Osteocyte (in vitro differentiated cells): ENCODE results near the gene ERVMER34-1. TPM values are rescaled to one million over a fixed set of nuclear protein-coding genes. Genes with fewer than 3 reads are reported as not detected.

ENCODE experiments used
- DNase-seq: peaks from one replicate; pipeline ENCODE4 v3.0.0; 2021; ENCODE audit warnings: mixed read lengths; ENCODE audit not compliant: unreplicated experiment; ENCODE audit errors: extremely low spot score
- H3K27ac Mint-ChIP-seq: one replicate; pipeline ENCODE4 v1.8.0; 2021; ENCODE audit warnings: mild to moderate bottlenecking, mixed read lengths; ENCODE audit not compliant: unreplicated experiment
- H3K27me3 Mint-ChIP-seq: one replicate; pipeline ENCODE4 v1.8.0; 2021; ENCODE audit warnings: mixed read lengths; ENCODE audit not compliant: unreplicated experiment
- H3K36me3 Mint-ChIP-seq: one replicate; pipeline ENCODE4 v1.8.0; 2021; ENCODE audit warnings: mixed read lengths; ENCODE audit not compliant: unreplicated experiment
- H3K4me1 Mint-ChIP-seq: one replicate; pipeline ENCODE4 v1.8.0; 2021; ENCODE audit warnings: mixed read lengths; ENCODE audit not compliant: unreplicated experiment
- H3K4me3 Mint-ChIP-seq: one replicate; pipeline ENCODE4 v1.8.0; 2021; ENCODE audit warnings: mild to moderate bottlenecking, moderate library complexity, mixed read lengths; ENCODE audit not compliant: unreplicated experiment
- H3K9me3 Mint-ChIP-seq: one replicate; pipeline ENCODE4 v1.8.0; 2021; ENCODE audit warnings: mixed read lengths; ENCODE audit not compliant: unreplicated experiment
- total RNA-seq: library from RNA; stranded (reverse); gene quantifications from 2 replicates; pipeline ENCODE4 v1.2.1, GENCODE V29; 2021
- TF ChIP-seq, protein P1 (sequence below): fragments of 200-600 bp; sonication (generic); IDR thresholded peaks from 2 replicates; pipeline ENCODE4 v1.5.0; 2021; ENCODE audit warnings: antibody characterized with exemption, mild to moderate bottlenecking, moderate library complexity

The ERVMER34-1 gene
- total RNA-seq, 1 donor from 2014 or later = 0.24 TPM

DNA sequence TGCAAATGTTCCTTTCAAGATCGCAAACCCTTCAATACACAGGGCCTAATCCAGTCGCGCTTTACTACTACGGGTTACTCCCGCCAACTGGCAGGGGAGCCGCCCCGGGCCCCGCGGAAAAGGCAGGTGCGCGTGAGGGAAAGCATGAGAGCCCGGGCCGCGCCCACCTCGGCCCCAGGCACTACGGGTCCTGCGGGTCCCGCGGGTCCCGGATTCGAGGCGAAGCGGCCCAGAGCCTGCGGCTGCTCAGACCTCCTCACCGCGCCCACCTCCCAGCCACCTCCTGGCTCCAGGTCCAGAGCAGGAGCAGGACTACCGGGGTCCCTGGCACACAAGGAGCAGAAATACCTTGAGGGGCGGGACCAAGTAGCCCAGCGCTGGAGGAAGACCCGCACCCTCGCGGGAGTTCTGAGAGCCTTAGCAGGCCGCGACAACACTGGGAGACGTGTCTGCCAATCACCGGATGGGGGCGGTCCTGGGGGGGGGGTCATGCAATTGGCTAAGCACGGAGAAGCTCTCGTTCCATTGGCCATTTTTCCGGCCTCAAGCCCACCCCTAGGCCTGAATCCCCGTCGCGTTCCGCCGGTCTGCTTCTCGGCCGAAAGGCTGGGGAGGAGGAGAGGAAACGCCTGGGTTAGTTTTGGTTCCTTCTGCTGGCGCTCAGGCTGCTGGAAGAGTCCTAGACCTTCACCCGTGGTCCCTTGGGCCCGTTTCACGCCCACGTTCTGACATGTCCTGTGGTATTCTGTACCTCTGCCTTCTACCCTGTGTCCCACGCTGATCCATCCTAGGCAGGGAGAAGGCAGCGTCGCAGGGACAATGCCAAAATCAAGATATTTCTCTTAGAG, 29.0 kb downstream of the ERVMER34-1 start:
- Mint-ChIP-seq H3K27me3 (peaks cover 6% of the 10 kb centered on the region), H3K4me1 (peaks cover 6% of the 10 kb centered on the region), H3K4me3 (peak overlapping the region; percentile 80), H3K27ac (peak overlapping the region; percentile 87), H3K9me3 (no peaks in the 10 kb centered on the region), H3K36me3 (peaks cover 5% of the 10 kb centered on the region)
- peak; percentile 96 for DNase-seq
- TF ChIP-seq, protein P1, sequence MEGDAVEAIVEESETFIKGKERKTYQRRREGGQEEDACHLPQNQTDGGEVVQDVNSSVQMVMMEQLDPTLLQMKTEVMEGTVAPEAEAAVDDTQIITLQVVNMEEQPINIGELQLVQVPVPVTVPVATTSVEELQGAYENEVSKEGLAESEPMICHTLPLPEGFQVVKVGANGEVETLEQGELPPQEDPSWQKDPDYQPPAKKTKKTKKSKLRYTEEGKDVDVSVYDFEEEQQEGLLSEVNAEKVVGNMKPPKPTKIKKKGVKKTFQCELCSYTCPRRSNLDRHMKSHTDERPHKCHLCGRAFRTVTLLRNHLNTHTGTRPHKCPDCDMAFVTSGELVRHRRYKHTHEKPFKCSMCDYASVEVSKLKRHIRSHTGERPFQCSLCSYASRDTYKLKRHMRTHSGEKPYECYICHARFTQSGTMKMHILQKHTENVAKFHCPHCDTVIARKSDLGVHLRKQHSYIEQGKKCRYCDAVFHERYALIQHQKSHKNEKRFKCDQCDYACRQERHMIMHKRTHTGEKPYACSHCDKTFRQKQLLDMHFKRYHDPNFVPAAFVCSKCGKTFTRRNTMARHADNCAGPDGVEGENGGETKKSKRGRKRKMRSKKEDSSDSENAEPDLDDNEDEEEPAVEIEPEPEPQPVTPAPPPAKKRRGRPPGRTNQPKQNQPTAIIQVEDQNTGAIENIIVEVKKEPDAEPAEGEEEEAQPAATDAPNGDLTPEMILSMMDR = no peak

DNA sequence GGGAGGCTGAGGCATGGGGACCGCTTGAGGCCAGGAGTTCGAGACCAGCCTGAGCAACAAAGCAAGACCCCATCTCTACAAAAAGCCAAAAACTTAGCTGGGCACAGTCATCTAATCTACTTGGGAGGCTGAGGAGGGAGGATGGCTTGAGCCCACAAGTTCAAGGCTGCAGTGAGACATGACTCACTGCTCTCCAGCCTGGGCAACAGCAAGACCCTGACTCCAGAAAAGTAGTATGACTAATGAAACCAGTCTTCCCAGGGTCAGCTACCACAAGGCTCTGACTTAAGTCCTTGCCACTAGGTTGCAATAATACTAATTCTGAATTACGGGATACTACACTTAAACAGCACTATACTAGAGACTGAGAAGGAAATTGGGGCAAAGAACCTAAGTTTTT, 33.1 kb downstream of the ERVMER34-1 start:
- Mint-ChIP-seq H3K27ac (no peak overlapping the region), H3K4me3 (no peak overlapping the region), H3K9me3 (no peaks in the 10 kb centered on the region), H3K27me3 (no peaks in the 10 kb centered on the region), H3K36me3 (peaks cover 17% of the 10 kb centered on the region), H3K4me1 (peaks cover 33% of the 10 kb centered on the region)
- DNase-seq = no peak
- TF ChIP-seq, protein P1 = no peak

DNA sequence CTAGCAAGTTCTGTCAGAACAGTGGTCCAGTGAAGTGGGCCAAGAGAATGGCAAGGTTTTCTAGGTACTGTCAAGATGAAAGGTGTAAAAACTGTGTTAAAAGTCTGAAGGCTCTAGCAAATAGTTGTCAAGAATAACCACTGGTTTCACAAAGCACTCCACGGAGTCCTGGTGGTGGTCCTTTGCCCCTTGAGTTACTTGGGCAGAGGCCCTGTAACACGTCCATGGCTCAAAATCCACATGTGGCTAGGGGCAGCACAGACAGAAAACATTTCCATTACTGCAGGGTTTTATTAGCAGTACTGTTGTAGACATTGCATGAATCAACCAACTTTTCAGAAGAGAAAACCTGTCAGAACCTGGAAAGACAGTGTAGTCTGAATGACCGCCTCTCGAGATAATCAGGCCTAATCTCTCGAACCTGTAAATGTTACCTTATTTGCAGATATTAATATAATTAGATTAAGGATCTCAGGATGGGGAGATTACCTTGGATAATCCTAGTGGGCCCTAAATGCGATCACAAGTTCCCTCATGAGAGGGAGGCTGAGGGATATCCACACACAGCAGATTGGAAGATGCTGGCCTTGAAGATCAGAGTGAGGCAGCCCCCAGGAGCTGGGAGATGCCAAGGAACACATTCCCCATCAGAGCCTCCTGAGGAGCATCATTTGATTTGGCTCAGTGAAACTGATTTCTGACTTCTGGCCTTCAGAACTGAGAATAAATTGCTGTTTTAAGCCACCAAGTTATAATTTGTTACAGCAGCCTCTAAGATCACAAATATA, 34.7 kb downstream of the ERVMER34-1 start:
- Mint-ChIP-seq H3K4me3 (no peak overlapping the region), H3K9me3 (no peaks in the 10 kb centered on the region), H3K36me3 (peaks cover 17% of the 10 kb centered on the region), H3K27ac (no peak overlapping the region), H3K27me3 (no peaks in the 10 kb centered on the region), H3K4me1 (peaks cover 36% of the 10 kb centered on the region)
- DNase-seq = no peak
- TF ChIP-seq, protein P1 = no peak

DNA sequence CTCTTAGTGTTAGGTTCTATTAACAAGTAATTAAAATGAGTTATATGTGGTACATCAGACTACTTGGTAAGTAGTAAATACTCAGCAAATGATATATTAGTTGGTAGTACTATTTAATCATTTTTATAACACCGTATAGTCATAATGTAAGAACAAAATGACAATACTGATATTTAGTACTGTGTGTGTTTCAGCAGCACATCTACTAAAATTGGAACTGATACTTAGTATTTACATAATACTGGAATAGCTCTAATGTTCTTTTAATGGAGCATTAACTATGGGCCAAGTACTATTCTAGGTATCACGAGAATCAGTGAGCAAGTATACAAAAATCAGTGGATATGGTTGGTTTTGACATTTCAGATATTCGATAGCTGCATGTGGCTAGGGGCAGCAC, 35.3 kb downstream of the ERVMER34-1 start:
- Mint-ChIP-seq H3K27ac (no peak overlapping the region), H3K9me3 (no peaks in the 10 kb centered on the region), H3K4me3 (no peak overlapping the region), H3K36me3 (peaks cover 17% of the 10 kb centered on the region), H3K27me3 (no peaks in the 10 kb centered on the region), H3K4me1 (peaks cover 36% of the 10 kb centered on the region)
- TF ChIP-seq, protein P1 = no peak
- DNase-seq = no peak
